BJ (cell line): ENCODE measurements around the gene UBE2D4. TPM values are rescaled to one million over a fixed set of nuclear protein-coding genes. Genes with fewer than 3 reads are reported as not detected.

ENCODE experiments used
- CTCF ChIA-PET: fragments of 350-600 bp; formaldehyde crosslinking; extraction: SDS; loops from one replicate; lab custom pipeline; 2021; ENCODE audit warnings: antibody characterized with exemption, inconsistent platforms; lab: Yijun Ruan, JAX
- POLR2A ChIA-PET: fragments of 300-600 bp; sonication (Branson Sonifier 250); formaldehyde crosslinking; extraction: SDS; loops from one replicate; lab custom pipeline; 2021; ENCODE audit warnings: antibody characterized with exemption; lab: Charles Lee
- DNase-seq: peaks from one replicate; pipeline ENCODE4 v3.0.0-alpha.2; 2011; ENCODE audit warnings: low read depth
- H3K27me3 ChIP-seq: 2 replicates; pipeline ENCODE4 v1.6.0; 2011; ENCODE audit warnings: low read length; ENCODE audit not compliant: control insufficient read depth, insufficient read depth
- H3K36me3 ChIP-seq: 2 replicates; pipeline ENCODE4 v1.5.1; 2011; ENCODE audit warnings: low read length; ENCODE audit not compliant: control insufficient read depth, insufficient read depth
- H3K4me3 ChIP-seq: 2 replicates; pipeline ENCODE4 v1.5.1; 2011; ENCODE audit warnings: low read depth, mild to moderate bottlenecking, control low read depth, low read length
- CTCF ChIP-seq: IDR thresholded peaks from 2 replicates; pipeline ENCODE4 v1.5.1; 2011; ENCODE audit warnings: low read depth, mild to moderate bottlenecking, control low read depth, inconsistent platforms, low read length, moderate library complexity; ENCODE audit not compliant: insufficient read depth
- polyA plus RNA-seq: library from polyadenylated mRNA; depleted of rRNA; stranded (reverse); fragments of >200 nt; gene quantifications from 2 replicates; pipeline ENCODE4 v1.2.3, GENCODE V29; 2011

The UBE2D4 gene
- polyA plus RNA-seq, 1 experiment, result 27.6 TPM

DNA sequence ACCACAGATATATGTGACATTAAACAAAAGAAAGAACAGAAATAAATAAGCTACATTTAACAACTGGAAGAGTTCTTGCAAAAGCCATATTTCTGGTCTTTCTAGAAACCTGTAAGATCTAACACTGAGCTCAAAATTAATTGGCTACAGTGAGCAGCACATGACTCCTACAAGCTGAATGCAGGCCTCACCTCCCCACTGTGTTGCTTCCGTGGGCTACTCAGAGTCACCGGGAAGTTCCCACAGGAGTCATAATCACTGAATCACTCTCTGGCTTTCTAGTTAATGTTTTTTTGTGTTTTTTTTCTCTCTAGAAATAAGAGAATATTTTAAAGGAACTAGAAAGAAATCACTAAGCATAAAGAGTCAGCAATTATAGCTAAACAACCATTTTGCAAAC lies 46.8 kb upstream of the UBE2D4 start:
- ChIA-PET CTCF (interaction anchor here (0.6 to 1.5 kb wide), 3 partner anchors 10 to 293 kb away, joined by 3 to 4 read pairs (median 4); partner anchors contain the start of gene MRPS24), POLR2A (interaction anchor here (0.5 kb wide), 1 partner anchor 804 kb away, joined by 3 read pairs; no protein-coding TSS in a partner anchor)
- H3K4me3 ChIP-seq, result no peak overlapping the region
- H3K27me3 ChIP-seq, result no peaks in the 10 kb centered on the region
- no peak for TF ChIP-seq CTCF
- peak; percentile 46 for DNase-seq
- peaks cover 28% of the 10 kb centered on the region for H3K36me3 ChIP-seq

DNA sequence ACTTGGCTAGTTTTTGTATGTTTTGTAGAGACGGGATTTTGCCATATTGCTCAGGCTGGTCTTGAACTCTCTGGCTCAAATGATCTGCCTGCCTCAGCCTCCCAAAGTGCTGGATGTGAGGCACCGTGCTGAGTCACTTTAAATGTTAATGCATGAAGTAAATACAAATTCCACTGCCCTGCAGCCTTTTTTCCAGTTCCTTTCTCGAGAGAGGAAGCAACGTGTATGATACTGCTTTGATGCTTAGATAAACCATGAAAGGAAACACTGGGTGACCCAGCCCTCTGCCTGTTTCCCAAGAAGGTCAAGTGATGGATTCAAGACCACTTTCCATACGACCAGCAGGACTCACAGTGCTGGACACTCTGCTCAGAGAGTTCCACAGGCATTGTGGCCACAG lies 45.6 kb upstream of the UBE2D4 start:
- CTCF ChIA-PET, result no interaction called here
- DNase-seq, result no peak
- Histone ChIP-seq H3K4me3 (no peak overlapping the region), H3K36me3 (peaks cover 25% of the 10 kb centered on the region), H3K27me3 (no peaks in the 10 kb centered on the region)
- POLR2A ChIA-PET, result no interaction called here
- TF ChIP-seq CTCF, result no peak

DNA sequence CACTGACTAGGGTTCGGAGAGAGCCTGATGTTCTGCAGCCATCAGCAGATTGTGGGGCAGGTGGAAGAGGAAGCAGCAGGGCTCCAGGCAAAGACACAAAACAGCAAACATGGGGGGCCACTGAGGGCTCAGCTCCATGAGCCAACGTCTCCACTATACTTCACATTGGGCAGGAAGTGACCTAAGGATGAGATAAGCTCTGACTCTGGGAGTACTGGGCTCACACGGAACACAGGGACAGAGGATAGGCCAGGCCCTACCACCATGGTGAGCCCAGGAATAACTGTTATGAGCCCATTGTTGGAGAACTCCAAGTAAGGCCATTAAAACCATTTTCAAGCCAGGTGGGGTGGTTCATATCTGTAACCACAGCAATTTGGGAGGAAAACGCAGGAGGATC lies 42.0 kb upstream of the UBE2D4 start:
- no peak for TF ChIP-seq CTCF
- peaks cover 3% of the 10 kb centered on the region; the same call in 1 of the 2 replicates for H3K36me3 ChIP-seq
- ChIA-PET POLR2A (no interaction called here), CTCF (interaction anchor here (0.6 to 1.1 kb wide), 4 partner anchors 20 to 951 kb away, joined by 3 to 4 read pairs (median 4); no protein-coding TSS in a partner anchor)
- no peaks in the 10 kb centered on the region for H3K27me3 ChIP-seq
- no peak overlapping the region for H3K4me3 ChIP-seq
- no peak for DNase-seq

GRCh38 chr7:43884617-43885016 lies 41.6 kb upstream of the UBE2D4 start:
- DNase-seq, result no peak
- no peak for TF ChIP-seq CTCF
- H3K4me3 ChIP-seq, result no peak overlapping the region
- POLR2A ChIA-PET, result no interaction called here
- CTCF ChIA-PET, result interaction anchor here (0.6 to 1.1 kb wide), 5 partner anchors 17 to 952 kb away, joined by 3 to 4 read pairs (median 4); no protein-coding TSS in a partner anchor
- H3K36me3 ChIP-seq, result peaks cover 3% of the 10 kb centered on the region; the same call in 1 of the 2 replicates
- no peaks in the 10 kb centered on the region for H3K27me3 ChIP-seq

DNA sequence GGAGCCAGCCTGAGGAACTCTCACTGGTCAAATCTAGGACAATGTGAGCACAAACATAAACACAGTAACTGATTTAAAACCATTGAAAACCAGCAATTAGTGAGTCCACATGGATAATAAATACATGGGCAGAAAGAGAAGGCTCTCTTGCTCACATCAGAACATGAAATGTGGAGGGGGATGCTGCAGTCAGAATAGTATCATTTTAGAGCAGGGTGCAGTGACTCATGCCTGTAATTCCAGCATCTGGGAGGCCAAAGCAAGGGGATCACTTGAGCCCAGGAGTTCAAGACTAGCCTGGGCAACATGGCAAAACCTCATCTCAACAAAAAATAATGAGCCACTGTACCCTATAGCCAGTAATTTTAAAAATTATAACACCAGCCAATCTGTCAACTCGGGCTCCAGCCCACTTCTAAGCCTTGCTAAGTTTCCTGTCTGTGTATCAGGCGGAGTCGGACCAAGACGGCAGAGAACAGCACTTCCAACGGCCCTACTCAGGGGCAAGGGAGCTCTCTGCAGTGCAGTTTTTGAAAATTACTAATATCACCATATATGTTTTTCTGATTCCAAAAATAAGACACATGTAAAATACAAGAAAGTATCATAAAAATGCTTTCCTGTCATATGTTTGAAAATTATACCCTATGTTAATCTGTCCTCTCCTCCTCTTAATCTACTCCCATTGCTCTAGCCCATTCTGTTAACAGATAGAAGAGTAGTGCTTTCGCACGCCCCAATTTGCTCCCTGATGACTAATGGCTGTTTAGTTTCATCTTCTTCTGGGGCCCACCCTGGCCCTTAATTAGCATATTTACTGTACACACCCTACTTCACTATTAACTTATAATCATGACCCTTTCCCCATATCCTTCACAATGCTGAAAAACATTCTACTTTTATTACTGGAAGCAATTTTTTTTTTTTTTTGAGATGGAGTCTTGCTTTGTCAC lies 37.0 kb upstream of the UBE2D4 start:
- DNase-seq, result no peak
- no peaks in the 10 kb centered on the region for H3K27me3 ChIP-seq
- no peak for TF ChIP-seq CTCF
- no peak overlapping the region for H3K4me3 ChIP-seq
- POLR2A ChIA-PET, result no interaction called here
- H3K36me3 ChIP-seq, result no peaks in the 10 kb centered on the region
- CTCF ChIA-PET, result no interaction called here
